SH-SY5Y (cell line): Measurements from ENCODE around the gene SMYD3.

Source experiments
- GATA2 ChIP-seq: IDR thresholded peaks from 2 replicates; pipeline ENCODE4 v1.6.1; 2011; ENCODE audit warnings: mild to moderate bottlenecking, low read depth, low read length
- GATA3 ChIP-seq: IDR thresholded peaks from 2 replicates; pipeline ENCODE4 v1.6.1; 2011; ENCODE audit warnings: low read depth, mild to moderate bottlenecking, low read length, moderate library complexity

- TF ChIP-seq GATA2 (no peak), GATA3 (no peak)
These were observed 15.5 kb downstream of the SMYD3 start for GRCh38 chr1:246491551-246492053.
